Nephron progenitor cell (in vitro differentiated cells): ENCODE data around the gene HGFAC.

Experiments used
- DNase-seq: peaks from one replicate; pipeline ENCODE4 v3.0.0; 2021
- H3K27ac Mint-ChIP-seq: 2 replicates; pipeline ENCODE4 v1.8.0; 2021; ENCODE audit warnings: mild to moderate bottlenecking, moderate library complexity, mixed read lengths
- H3K27me3 Mint-ChIP-seq: 2 replicates; pipeline ENCODE4 v1.8.0; 2021; ENCODE audit warnings: mild to moderate bottlenecking, low read depth, mixed read lengths; ENCODE audit not compliant: poor library complexity
- H3K36me3 Mint-ChIP-seq: 2 replicates; pipeline ENCODE4 v1.8.0; 2021; ENCODE audit warnings: low read depth, mixed read lengths
- H3K4me1 Mint-ChIP-seq: 2 replicates; pipeline ENCODE4 v1.8.0; 2021; ENCODE audit warnings: mixed read lengths
- H3K4me3 Mint-ChIP-seq: 2 replicates; pipeline ENCODE4 v1.8.0; 2021; ENCODE audit warnings: mild to moderate bottlenecking, moderate library complexity, mixed read lengths
- H3K9me3 Mint-ChIP-seq: 2 replicates; pipeline ENCODE4 v1.8.0; 2021; ENCODE audit warnings: mild to moderate bottlenecking, moderate library complexity, mixed read lengths
- CTCF ChIP-seq: fragments of 200-600 bp; sonication (generic); IDR thresholded peaks from 2 replicates; pipeline ENCODE4 v1.5.0; 2021; ENCODE audit warnings: antibody characterized with exemption

Gene HGFAC

GRCh38 chr4:3465698-3466671 is 24.2 kb downstream of the HGFAC start:
- Mint-ChIP-seq H3K27me3 (peaks cover 8% of the 10 kb centered on the region), H3K9me3 (no peaks in the 10 kb centered on the region), H3K27ac (no peak overlapping the region), H3K36me3 (no peaks in the 10 kb centered on the region), H3K4me1 (peaks cover 40% of the 10 kb centered on the region), H3K4me3 (no peak overlapping the region)
- peak; percentile 49 for TF ChIP-seq CTCF
- DNase-seq = peak; percentile 52

- H3K4me1 Mint-ChIP-seq = peaks cover 41% of the 10 kb centered on the region
- H3K27ac Mint-ChIP-seq = no peak overlapping the region
- H3K9me3 Mint-ChIP-seq = no peaks in the 10 kb centered on the region
- H3K27me3 Mint-ChIP-seq = peaks cover 14% of the 10 kb centered on the region
- DNase-seq = peak; percentile 10
- no peak overlapping the region for H3K4me3 Mint-ChIP-seq
- TF ChIP-seq CTCF = no peak
- no peaks in the 10 kb centered on the region for H3K36me3 Mint-ChIP-seq
Observed at GRCh38 chr4:3466691-3467600, 25.2 kb downstream of the HGFAC start.

DNA sequence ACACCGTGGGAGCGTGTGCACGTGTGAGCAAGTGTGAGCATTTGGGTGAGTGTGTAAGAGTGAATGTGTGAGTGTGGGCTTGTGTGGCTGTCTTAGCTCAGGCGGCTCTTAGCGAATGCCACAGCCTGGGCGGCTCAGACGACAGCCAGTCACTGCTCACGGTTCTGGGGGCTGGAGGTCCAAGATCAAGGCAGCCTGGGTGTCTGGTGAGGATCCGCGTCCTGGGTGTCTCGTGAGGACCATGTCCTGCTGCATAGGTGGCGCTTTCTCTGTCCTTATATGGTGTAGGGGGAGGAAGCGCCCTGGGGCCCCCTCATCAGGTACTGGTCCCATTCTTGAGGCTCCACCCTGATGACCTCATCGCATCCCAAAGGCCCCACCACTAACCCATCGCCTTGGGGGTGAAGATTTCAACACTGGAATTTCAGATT is 25.8 kb downstream of the HGFAC start:
- Mint-ChIP-seq H3K27ac (no peak overlapping the region), H3K27me3 (peaks cover 14% of the 10 kb centered on the region), H3K9me3 (no peaks in the 10 kb centered on the region), H3K36me3 (no peaks in the 10 kb centered on the region), H3K4me1 (peaks cover 34% of the 10 kb centered on the region), H3K4me3 (no peak overlapping the region)
- TF ChIP-seq CTCF = no peak
- DNase-seq = no peak

GRCh38 chr4:3468154-3468553 is 26.4 kb downstream of the HGFAC start:
- Mint-ChIP-seq H3K27ac (no peak overlapping the region), H3K4me1 (peaks cover 32% of the 10 kb centered on the region), H3K36me3 (no peaks in the 10 kb centered on the region), H3K4me3 (no peak overlapping the region), H3K9me3 (no peaks in the 10 kb centered on the region), H3K27me3 (peaks cover 14% of the 10 kb centered on the region)
- TF ChIP-seq CTCF = no peak
- no peak for DNase-seq

GRCh38 chr4:3468804-3469203 is 27.0 kb downstream of the HGFAC start:
- Mint-ChIP-seq H3K4me3 (no peak overlapping the region), H3K27ac (no peak overlapping the region), H3K4me1 (peaks cover 32% of the 10 kb centered on the region), H3K27me3 (peaks cover 14% of the 10 kb centered on the region), H3K9me3 (no peaks in the 10 kb centered on the region), H3K36me3 (no peaks in the 10 kb centered on the region)
- TF ChIP-seq CTCF = no peak
- DNase-seq = no peak
